ENCODE data around the gene ARFGAP1.

GRCh38 chr20:63270606-63271325 is 1.8 kb upstream of the ARFGAP1 start:
- TF ChIP-seq CTCF (IDR thresholded peaks at IDR 0.05) (no peak), POLR2AphosphoS5 (IDR thresholded peaks at IDR 0.05; ENCODE audit: insufficient read depth in 1 of 2, low read depth in 1 of 2) (no peak)

Measured in vagina (tissue), 2 donors.